GM12865 (cell line): ENCODE data around the gene RAB11B.

Experiments
- DNase-seq: peaks from one replicate; pipeline ENCODE4 v3.0.0; 2010; ENCODE audit warnings: low read depth
- H3K4me3 ChIP-seq: 2 replicates; pipeline ENCODE4 v1.5.1; 2011; ENCODE audit warnings: mild to moderate bottlenecking, low read depth, low read length, control low read depth
- CTCF ChIP-seq: IDR thresholded peaks from 2 replicates; pipeline ENCODE4 v1.5.1; 2011; ENCODE audit warnings: low read length, control low read depth, low read depth, inconsistent platforms; ENCODE audit not compliant: insufficient read depth; ENCODE audit errors: missing control alignments

RAB11B gene

GRCh38 chr19:8390617-8390981 lies 439 bp downstream of the RAB11B start:
- peak overlapping the region; percentile 77 for H3K4me3 ChIP-seq
- no peak for TF ChIP-seq CTCF
- DNase-seq, result peak; percentile 95

- DNase-seq, result no peak
- no peak for TF ChIP-seq CTCF
- H3K4me3 ChIP-seq, result peak overlapping the region; percentile 28
Measured at GRCh38 chr19:8391198-8392016, 1.2 kb downstream of the RAB11B start.

GRCh38 chr19:8392017-8392591 lies 1.9 kb downstream of the RAB11B start:
- DNase-seq, result no peak
- TF ChIP-seq CTCF, result no peak
- H3K4me3 ChIP-seq, result no peak overlapping the region

- TF ChIP-seq CTCF, result no peak
- no peak for DNase-seq
- H3K4me3 ChIP-seq, result no peak overlapping the region
Measured at GRCh38 chr19:8393192-8393870, 3.2 kb downstream of the RAB11B start.

- no peak overlapping the region for H3K4me3 ChIP-seq
- no peak for DNase-seq
- no peak for TF ChIP-seq CTCF
Measured at GRCh38 chr19:8393871-8394250, 3.7 kb downstream of the RAB11B start.

GRCh38 chr19:8395621-8396082 lies 5.5 kb downstream of the RAB11B start:
- no peak for DNase-seq
- no peak for TF ChIP-seq CTCF
- H3K4me3 ChIP-seq, result no peak overlapping the region
